HEK293T (cell line): Measurements from ENCODE around the gene GRIK1.

ENCODE experiments used
- L3MBTL2 ChIP-seq: fragments of 450-650 bp; conservative IDR thresholded peaks from 2 replicates; pipeline ENCODE4 v1.6.1; 2016; ENCODE audit warnings: mild to moderate bottlenecking
- NFRKB ChIP-seq: fragments of 450-650 bp; IDR thresholded peaks from 2 replicates; pipeline ENCODE4 v1.6.1; 2016; ENCODE audit warnings: mild to moderate bottlenecking, moderate library complexity
- SP1 ChIP-seq: fragments of 450-650 bp; IDR thresholded peaks from 2 replicates; pipeline ENCODE4 v1.6.1; 2017
- SUZ12 ChIP-seq: fragments of 450-650 bp; IDR thresholded peaks from 2 replicates; pipeline ENCODE4 v1.6.1; 2016; ENCODE audit warnings: mild to moderate bottlenecking

DNA sequence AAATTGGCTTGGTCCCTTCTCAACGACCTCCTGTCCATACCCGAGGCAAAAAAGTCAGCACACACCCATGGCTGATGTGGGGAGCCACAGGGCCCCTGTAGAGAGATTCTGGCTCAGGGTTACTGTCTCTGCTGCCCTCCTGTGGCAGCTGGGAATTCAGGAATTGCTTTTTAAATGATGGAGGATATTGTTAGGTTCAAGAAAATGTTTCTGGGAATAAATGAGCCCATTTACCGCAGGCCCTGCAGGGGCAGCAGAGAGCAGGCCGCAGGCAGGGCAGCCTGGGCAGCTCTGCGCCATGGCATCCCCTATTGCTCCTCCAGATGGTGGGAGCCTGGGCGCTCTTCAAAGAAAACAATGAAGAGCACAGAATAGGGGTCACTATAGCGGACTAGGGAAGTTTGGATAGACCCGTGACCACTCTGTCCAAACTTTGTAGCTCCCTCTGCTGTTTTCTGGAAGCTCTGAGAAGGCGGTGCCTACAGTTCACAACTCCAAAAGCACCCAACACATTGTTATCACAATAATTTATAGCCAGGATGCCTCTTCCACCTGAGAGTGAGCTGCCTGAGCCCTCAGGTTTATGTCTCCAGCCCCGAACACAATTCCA is 440.0 kb downstream of the GRIK1 start:
- TF ChIP-seq L3MBTL2 = no peak
- TF ChIP-seq NFRKB = no peak
- no peak for TF ChIP-seq SP1
- no peak for TF ChIP-seq SUZ12
